Small intestine (tissue), 7 donors: ENCODE measurements around the gene MYCBPAP. TPM values are rescaled to one million over a fixed set of nuclear protein-coding genes. Genes with fewer than 3 reads are reported as not detected.

Experiments used
- DNase-seq, 2 donors: peaks; one replicate each; pipeline versions ENCODE4 v3.0.0 to v3.0.0-alpha.2; 2013
- FAIRE-seq: peaks from 2 replicates; lab custom pipeline; 2012; peaks lifted over from hg19 to GRCh38; lab: Jason Lieb, UNC
- H3K27ac ChIP-seq, 3 donors: one replicate each; pipeline ENCODE4 v1.5.1; 2013; ENCODE audit warnings: low read length in 2 of 3, mild to moderate bottlenecking in 2 of 3, control low read depth in 1 of 3, inconsistent platforms in 1 of 3, low read depth in 1 of 3, moderate library complexity in 1 of 3
- H3K27me3 ChIP-seq, 3 donors: one replicate each; pipeline ENCODE4 v1.6.1; 2013; ENCODE audit warnings: low read length in 3 of 3, inconsistent platforms in 1 of 3; ENCODE audit not compliant: control insufficient read depth in 3 of 3, insufficient read depth in 3 of 3
- H3K36me3 ChIP-seq, 3 donors: one replicate each; pipeline ENCODE4 v1.6.1; 2013; ENCODE audit warnings: low read length in 3 of 3, inconsistent platforms in 1 of 3, low read depth in 1 of 3, mild to moderate bottlenecking in 1 of 3, moderate library complexity in 1 of 3; ENCODE audit not compliant: control insufficient read depth in 3 of 3, insufficient read depth in 2 of 3
- H3K4me1 ChIP-seq, 3 donors: one replicate each; pipeline ENCODE4 v1.6.1; 2013; ENCODE audit warnings: low read length in 2 of 3, inconsistent platforms in 1 of 3, low read depth in 1 of 3, mild to moderate bottlenecking in 1 of 3, moderate library complexity in 1 of 3; ENCODE audit not compliant: control insufficient read depth in 3 of 3, insufficient read depth in 2 of 3
- H3K4me3 ChIP-seq, 3 donors: one replicate each; pipeline ENCODE4 v1.5.1; 2013; ENCODE audit warnings: low read length in 3 of 3, control low read depth in 1 of 3, inconsistent platforms in 1 of 3, low read depth in 1 of 3, mild to moderate bottlenecking in 1 of 3, moderate library complexity in 1 of 3
- H3K9me3 ChIP-seq, 2 donors: one replicate each; pipeline ENCODE4 v1.6.1; 2013; ENCODE audit warnings: low read depth in 1 of 2, low read length in 1 of 2; ENCODE audit not compliant: control insufficient read depth in 2 of 2, insufficient read depth in 1 of 2
- WGBS, 3 donors: extraction: QIAGEN DNeasy Blood & Tissue Kit; methylation state at CpG; one replicate each; pipeline ENCODE4 v1.1.7; 2013; 5-methylcytosine and 5-hydroxymethylcytosine counted together
- polyA plus RNA-seq, 4 donors: library from polyadenylated mRNA; stranded (reverse) in 3 of 4; unstranded in 1 of 4; fragments of 200-250 nt in 3 of 4; fragments of 120-200 nt in 1 of 4; gene quantifications; one replicate each; pipeline versions ENCODE4 v1.2.1 to v1.2.3, GENCODE V29; 2013
- donor health status: healthy with polysubstance abuse.
- donor health status: control.
- donor health status: control.
- donor health status: Bipolar disorder and iron deficiency.
- donor health status: healthy.

MYCBPAP gene
- polyA plus RNA-seq, 4 donors, result 0.13 to 1.6 (median 0.45) TPM; not detected in 1

- Histone ChIP-seq H3K27ac (peak overlapping the region in 1 of 3 donors; percentile 6), H3K27me3 (no peaks in the 10 kb centered on the region), H3K36me3 (no peaks in the 10 kb centered on the region), H3K4me1 (peaks cover 0 to 4% (median 3%) of the 10 kb centered on the region in 3 donors), H3K4me3 (no peak overlapping the region), H3K9me3 (no peaks in the 10 kb centered on the region)
- 78 to 88% (median 82%) methylated on average over 13 of the region's 13 CpGs for WGBS, 3 donors
- DNase-seq, result no peak
- FAIRE-seq, result no peak
Observed at GRCh38 chr17:50518384-50519023, 10.3 kb downstream of the MYCBPAP start.

- H3K27me3 ChIP-seq, result no peaks in the 10 kb centered on the region
- no peaks in the 10 kb centered on the region for H3K36me3 ChIP-seq
- H3K9me3 ChIP-seq, result no peaks in the 10 kb centered on the region
- H3K4me3 ChIP-seq, result no peak overlapping the region
- DNase-seq (no peak), FAIRE-seq (no peak)
- H3K4me1 ChIP-seq, result peaks cover 0 to 4% (median 3%) of the 10 kb centered on the region in 3 donors
- no peak overlapping the region for H3K27ac ChIP-seq
- WGBS, 3 donors, result 88 to 93% (median 91%) methylated on average over 8 of the region's 8 CpGs
Observed at GRCh38 chr17:50519141-50519834, 11.0 kb downstream of the MYCBPAP start.

- 70 to 75% (median 71%) methylated on average over 2 of the region's 2 CpGs for WGBS, 3 donors
- H3K27ac ChIP-seq, result no peak overlapping the region
- no peak for DNase-seq
- H3K9me3 ChIP-seq, result no peaks in the 10 kb centered on the region
- no peaks in the 10 kb centered on the region for H3K27me3 ChIP-seq
- H3K4me3 ChIP-seq, result no peak overlapping the region
- H3K36me3 ChIP-seq, result no peaks in the 10 kb centered on the region
- FAIRE-seq, result no peak
- H3K4me1 ChIP-seq, result peaks cover 0 to 3% (median 0%) of the 10 kb centered on the region in 3 donors
Observed at GRCh38 chr17:50520483-50520882, 12.2 kb downstream of the MYCBPAP start.

- Histone ChIP-seq H3K27ac (no peak overlapping the region), H3K4me3 (no peak overlapping the region), H3K9me3 (no peaks in the 10 kb centered on the region), H3K4me1 (peaks cover 0 to 3% (median 0%) of the 10 kb centered on the region in 3 donors), H3K36me3 (no peaks in the 10 kb centered on the region), H3K27me3 (no peaks in the 10 kb centered on the region)
- WGBS, 3 donors, result 74 to 82% (median 82%) methylated on average over 2 of the region's 2 CpGs
- DNase-seq, result no peak
- FAIRE-seq, result no peak
Observed at GRCh38 chr17:50521514-50521913, 13.3 kb downstream of the MYCBPAP start.

GRCh38 chr17:50522766-50523165 lies 14.5 kb downstream of the MYCBPAP start:
- Histone ChIP-seq H3K4me1 (peaks cover 0 to 3% (median 0%) of the 10 kb centered on the region in 3 donors), H3K27ac (no peak overlapping the region), H3K4me3 (no peak overlapping the region), H3K9me3 (no peaks in the 10 kb centered on the region), H3K36me3 (no peaks in the 10 kb centered on the region), H3K27me3 (no peaks in the 10 kb centered on the region)
- FAIRE-seq (no peak), DNase-seq (no peak)
- 82 to 86% (median 82%) methylated on average over 10 of the region's 10 CpGs for whole genome bisulfite sequencing, 3 donors

- no peaks in the 10 kb centered on the region for H3K9me3 ChIP-seq
- H3K4me1 ChIP-seq, result peaks cover 0 to 3% (median 0%) of the 10 kb centered on the region in 3 donors
- no peak overlapping the region for H3K4me3 ChIP-seq
- H3K36me3 ChIP-seq, result no peaks in the 10 kb centered on the region
- 65 to 85% (median 73%) methylated on average over 2 of the region's 2 CpGs for WGBS, 3 donors
- FAIRE-seq (no peak), DNase-seq (no peak)
- H3K27me3 ChIP-seq, result no peaks in the 10 kb centered on the region
- H3K27ac ChIP-seq, result no peak overlapping the region
Observed at GRCh38 chr17:50523208-50523607, 15.0 kb downstream of the MYCBPAP start.

GRCh38 chr17:50524838-50525237 lies 16.6 kb downstream of the MYCBPAP start:
- Histone ChIP-seq H3K36me3 (no peaks in the 10 kb centered on the region), H3K4me1 (no peaks in the 10 kb centered on the region), H3K4me3 (no peak overlapping the region), H3K9me3 (no peaks in the 10 kb centered on the region), H3K27ac (no peak overlapping the region), H3K27me3 (no peaks in the 10 kb centered on the region)
- 92 to 97% (median 95%) methylated on average over 18 of the region's 18 CpGs for WGBS, 3 donors
- FAIRE-seq (no peak), DNase-seq (no peak)

GRCh38 chr17:50527155-50527762 lies 19.0 kb downstream of the MYCBPAP start:
- WGBS, 3 donors, result 54 to 78% (median 58%) methylated on average over 5 of the region's 5 CpGs
- H3K27ac ChIP-seq, result no peak overlapping the region
- FAIRE-seq (no peak), DNase-seq (no peak)
- H3K36me3 ChIP-seq, result no peaks in the 10 kb centered on the region
- H3K4me1 ChIP-seq, result peaks cover 0 to 5% (median 2%) of the 10 kb centered on the region in 3 donors
- H3K9me3 ChIP-seq, result no peaks in the 10 kb centered on the region
- no peak overlapping the region for H3K4me3 ChIP-seq
- peaks cover 0 to 5% (median 0%) of the 10 kb centered on the region in 3 donors for H3K27me3 ChIP-seq
